ENCODE measurements around the gene SLC16A3. TPM values are rescaled to one million over a fixed set of nuclear protein-coding genes. Genes with fewer than 3 reads are reported as not detected.
A peak's percentile ranks its signal among the peaks of the same experiment; 100 is the strongest.

SLC16A3 gene
- total RNA-seq, 3 donors from 2014 or later (not counting 1 experiment from before 2014, with no cell fraction given): 172 to 365 (median 296) TPM

GRCh38 chr17:82255402-82255972 is 26.6 kb downstream of the SLC16A3 start:
- Histone ChIP-seq H3K27ac (ENCODE audit: low read length) (no peak overlapping the region), H3K27me3 (ENCODE audit: control insufficient read depth, insufficient read depth, low read length) (no peaks in the 10 kb centered on the region), H3K4me3 (ENCODE audit: low read length) (no peak overlapping the region), H3K4me1 (ENCODE audit: control insufficient read depth, insufficient read depth, low read length) (peaks cover 12% of the 10 kb centered on the region), H3K36me3 (ENCODE audit: control insufficient read depth, insufficient read depth, low read length) (peaks cover 65% of the 10 kb centered on the region), H3K9me3 (ENCODE audit: control insufficient read depth, insufficient read depth, low read length) (no peaks in the 10 kb centered on the region)
- intact Hi-C loops (cut with micrococcal nuclease): loop anchor here (10.0 kb wide), 1 partner anchor 51 kb away; no protein-coding TSS in a partner anchor
- peaks cover 39 to 48% of the 10 kb centered on the region in 2 donors for H3K4me1 Mint-ChIP-seq
- H3K27me3 Mint-ChIP-seq (ENCODE audit: low read depth in 2 of 2): no peaks in the 10 kb centered on the region
- H3K36me3 Mint-ChIP-seq: peaks cover 29% of the 10 kb centered on the region
- H3K27ac Mint-ChIP-seq: peak overlapping the region; percentile 100
- H3K9me3 Mint-ChIP-seq: no peaks in the 10 kb centered on the region
- no peak for DNase-seq
- peak overlapping the region; percentile 75 for H3K4me3 Mint-ChIP-seq
- WGBS (ENCODE audit: insufficient coverage): 92% methylated on average over 15 of the region's 15 CpGs
- TF ChIP-seq CTCF (IDR thresholded peaks at IDR 0.05): no peak
- ATAC-seq: no peak

- ATAC-seq: no peak
- TF ChIP-seq CTCF (IDR thresholded peaks at IDR 0.05): no peak
Observed at GRCh38 chr17:82256242-82256885, 27.5 kb downstream of the SLC16A3 start.

GRCh38 chr17:82257473-82257872 is 28.6 kb downstream of the SLC16A3 start:
- intact Hi-C loops (cut with micrococcal nuclease): loop anchor here (1.0 to 10.0 kb wide), 3 partner anchors 15 to 53 kb away; partner anchors contain the start of gene CSNK1D
- Mint-ChIP-seq H3K27ac (peak overlapping the region; percentile 100), H3K9me3 (no peaks in the 10 kb centered on the region), H3K36me3 (peaks cover 29% of the 10 kb centered on the region), H3K4me1 (peaks cover 45 to 63% of the 10 kb centered on the region in 2 donors), H3K27me3 (ENCODE audit: low read depth in 2 of 2) (no peaks in the 10 kb centered on the region), H3K4me3 (peak overlapping the region; percentile 88)
- 57% methylated on average over 10 of the region's 10 CpGs for WGBS (ENCODE audit: insufficient coverage)
- ATAC-seq (peak; percentile 96 to 100 (median 97)), DNase-seq (peak; percentile 85 to 89)
- Histone ChIP-seq H3K4me1 (ENCODE audit: control insufficient read depth, insufficient read depth, low read length) (peaks cover 12% of the 10 kb centered on the region), H3K36me3 (ENCODE audit: control insufficient read depth, insufficient read depth, low read length) (peaks cover 65% of the 10 kb centered on the region), H3K4me3 (ENCODE audit: low read length) (no peak overlapping the region), H3K27me3 (ENCODE audit: control insufficient read depth, insufficient read depth, low read length) (no peaks in the 10 kb centered on the region), H3K27ac (ENCODE audit: low read length) (peak overlapping the region; percentile 72), H3K9me3 (ENCODE audit: control insufficient read depth, insufficient read depth, low read length) (no peaks in the 10 kb centered on the region)
- TF ChIP-seq CTCF (IDR thresholded peaks at IDR 0.05): peak; percentile 16

More at GRCh38 chr17:82256242-82256885, 27.5 kb downstream of the SLC16A3 start:
- no peaks in the 10 kb centered on the region for H3K9me3 ChIP-seq (ENCODE audit: control insufficient read depth, insufficient read depth, low read length)
- peak overlapping the region; percentile 33 for H3K4me3 Mint-ChIP-seq
- H3K9me3 Mint-ChIP-seq: no peaks in the 10 kb centered on the region
- H3K27me3 Mint-ChIP-seq (ENCODE audit: low read depth in 2 of 2): no peaks in the 10 kb centered on the region
- intact Hi-C loops (cut with micrococcal nuclease): loop anchor here (2.0 to 10.0 kb wide), 2 partner anchors 16 to 52 kb away; partner anchors contain the start of gene CSNK1D
- H3K36me3 ChIP-seq (ENCODE audit: control insufficient read depth, insufficient read depth, low read length): peaks cover 65% of the 10 kb centered on the region
- peaks cover 29% of the 10 kb centered on the region for H3K36me3 Mint-ChIP-seq
- 93% methylated on average over 14 of the region's 14 CpGs for WGBS (ENCODE audit: insufficient coverage)
- no peak overlapping the region for H3K4me3 ChIP-seq (ENCODE audit: low read length)
- H3K4me1 Mint-ChIP-seq: peaks cover 39 to 57% of the 10 kb centered on the region in 2 donors
- no peaks in the 10 kb centered on the region for H3K27me3 ChIP-seq (ENCODE audit: control insufficient read depth, insufficient read depth, low read length)
- peak overlapping the region; percentile 100 for H3K27ac Mint-ChIP-seq
- DNase-seq: no peak
- H3K4me1 ChIP-seq (ENCODE audit: control insufficient read depth, insufficient read depth, low read length): peaks cover 12% of the 10 kb centered on the region
- peak overlapping the region; percentile 72 for H3K27ac ChIP-seq (ENCODE audit: low read length)

Measured in natural killer cell (primary cell).